T-helper 17 cell (primary cell): ENCODE measurements around the gene ATAD2B. TPM values are rescaled to one million over a fixed set of nuclear protein-coding genes. Genes with fewer than 3 reads are reported as not detected.

ENCODE experiments used
- ATAC-seq: fragments of 150-1000 bp; cut with Tn5 transposase; 2 replicates; pipeline ENCODE4 v1.10.0; 2021; ENCODE audit warnings: mild to moderate bottlenecking, moderate library complexity
- DNase-seq, 3 donors: peaks; one replicate each; pipeline versions ENCODE4 v3.0.0 to v3.0.0-alpha.2; 2020 to 2021
- H3K9me3 ChIP-seq: one replicate; pipeline ENCODE4 v1.7.0; 2013; ENCODE audit warnings: low read length, mild to moderate bottlenecking; ENCODE audit not compliant: control insufficient read depth, poor library complexity, severe bottlenecking
- H3K27ac Mint-ChIP-seq: one replicate; pipeline ENCODE4 v1.8.0; 2022; ENCODE audit warnings: mild to moderate bottlenecking, moderate library complexity, mixed read lengths
- H3K27me3 Mint-ChIP-seq: one replicate; pipeline ENCODE4 v1.8.0; 2022; ENCODE audit warnings: mixed read lengths
- H3K36me3 Mint-ChIP-seq: one replicate; pipeline ENCODE4 v1.8.0; 2022; ENCODE audit warnings: low read depth, mixed read lengths
- H3K4me1 Mint-ChIP-seq: one replicate; pipeline ENCODE4 v1.8.0; 2022; ENCODE audit warnings: mild to moderate bottlenecking, mixed read lengths
- H3K4me3 Mint-ChIP-seq: one replicate; pipeline ENCODE4 v1.8.0; 2022; ENCODE audit warnings: mild to moderate bottlenecking, moderate library complexity, mixed read lengths
- total RNA-seq, 4 donors: library from RNA in 2 of 4; stranded (reverse) in 2 of 4; gene quantifications; one replicate each; pipeline ENCODE4 v1.2.3 and lab custom pipeline; 2022 to 2026

Gene ATAD2B
- total RNA-seq, 2 donors from 2014 or later = 48.3 to 52.3 TPM

DNA sequence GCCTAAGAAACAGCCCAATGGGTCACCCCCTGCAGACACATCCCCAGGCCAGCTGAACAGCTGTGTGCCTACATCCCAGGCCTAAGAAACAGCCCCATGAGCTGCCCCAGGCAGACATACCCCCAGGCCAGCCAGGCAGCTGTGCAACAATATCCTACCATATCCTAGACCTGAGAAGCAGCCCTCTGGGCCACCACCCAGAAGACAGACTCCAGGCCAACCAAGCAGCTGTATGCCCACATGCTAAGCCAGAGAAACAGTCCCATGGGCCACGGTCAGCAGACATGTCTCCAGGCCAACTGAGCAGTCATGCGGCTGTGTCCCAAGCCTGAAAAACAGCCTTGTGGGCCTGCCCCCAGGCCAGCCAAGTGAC lies 205.5 kb downstream of the ATAD2B start:
- Mint-ChIP-seq H3K4me3 (no peak overlapping the region), H3K4me1 (peaks cover 16% of the 10 kb centered on the region), H3K27me3 (no peaks in the 10 kb centered on the region), H3K36me3 (peaks cover 17% of the 10 kb centered on the region), H3K27ac (no peak overlapping the region)
- H3K9me3 ChIP-seq = no peaks in the 10 kb centered on the region
- ATAC-seq (no peak), DNase-seq (no peak)

DNA sequence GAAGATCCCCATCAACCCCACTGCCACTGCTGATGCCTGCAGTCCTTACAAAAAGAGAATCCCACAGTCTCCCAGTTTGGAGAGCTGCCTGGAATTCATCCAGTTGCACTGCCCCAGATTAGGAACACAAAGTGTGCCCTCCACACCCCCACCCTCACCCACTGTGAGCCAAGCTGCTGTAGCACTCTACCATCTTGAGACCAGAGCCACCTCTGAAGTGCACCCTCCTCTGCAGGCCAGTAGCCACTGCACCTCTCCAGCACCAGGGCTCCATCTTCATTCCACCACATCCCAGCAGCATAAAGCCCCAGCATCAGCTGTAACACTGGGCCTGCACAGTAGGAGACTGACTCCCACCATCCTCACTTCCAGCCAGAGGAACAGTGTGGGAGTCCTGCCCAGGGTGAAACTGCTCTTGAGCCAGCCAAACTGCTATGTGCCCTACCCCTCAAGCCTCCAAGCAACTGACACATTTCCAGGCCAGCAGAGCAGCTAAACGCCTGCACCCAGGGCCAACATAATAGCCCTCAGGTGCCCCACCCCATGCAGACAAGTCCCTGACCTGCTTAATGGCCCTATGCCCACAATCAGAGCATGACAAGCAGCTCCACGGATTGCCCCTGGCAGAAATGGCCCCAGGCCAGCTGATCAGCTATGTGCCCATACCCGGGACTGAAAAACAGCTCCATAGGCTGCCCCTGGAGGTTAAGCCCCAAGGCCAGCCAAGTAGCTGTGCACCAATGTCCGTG lies 206.0 kb downstream of the ATAD2B start:
- H3K9me3 ChIP-seq = no peaks in the 10 kb centered on the region
- peaks cover 17% of the 10 kb centered on the region for H3K36me3 Mint-ChIP-seq
- ATAC-seq (no peak), DNase-seq (no peak)
- peaks cover 16% of the 10 kb centered on the region for H3K4me1 Mint-ChIP-seq
- H3K4me3 Mint-ChIP-seq = no peak overlapping the region
- H3K27ac Mint-ChIP-seq = no peak overlapping the region
- H3K27me3 Mint-ChIP-seq = no peaks in the 10 kb centered on the region

DNA sequence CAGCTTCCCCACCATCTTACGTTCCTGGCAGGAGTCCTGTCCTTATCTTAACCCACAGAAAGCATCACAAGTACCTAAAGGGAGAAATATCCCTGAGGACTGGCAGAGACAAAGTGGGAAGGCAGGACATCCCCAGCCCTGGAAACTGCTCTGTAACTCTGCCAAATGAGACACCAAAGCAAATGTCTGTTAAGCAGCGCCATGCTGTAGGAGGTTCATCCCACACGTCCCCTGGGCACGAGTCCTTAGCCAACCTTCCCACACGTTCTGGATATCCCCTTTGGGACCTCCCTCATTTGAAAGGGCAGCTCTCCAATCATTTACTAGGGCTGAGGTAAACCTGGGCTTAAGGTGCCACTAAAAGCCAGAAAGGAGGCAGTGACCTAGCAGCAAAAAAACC lies 207.2 kb downstream of the ATAD2B start:
- Mint-ChIP-seq H3K4me1 (peaks cover 16% of the 10 kb centered on the region), H3K27ac (no peak overlapping the region), H3K36me3 (peaks cover 15% of the 10 kb centered on the region)

DNA sequence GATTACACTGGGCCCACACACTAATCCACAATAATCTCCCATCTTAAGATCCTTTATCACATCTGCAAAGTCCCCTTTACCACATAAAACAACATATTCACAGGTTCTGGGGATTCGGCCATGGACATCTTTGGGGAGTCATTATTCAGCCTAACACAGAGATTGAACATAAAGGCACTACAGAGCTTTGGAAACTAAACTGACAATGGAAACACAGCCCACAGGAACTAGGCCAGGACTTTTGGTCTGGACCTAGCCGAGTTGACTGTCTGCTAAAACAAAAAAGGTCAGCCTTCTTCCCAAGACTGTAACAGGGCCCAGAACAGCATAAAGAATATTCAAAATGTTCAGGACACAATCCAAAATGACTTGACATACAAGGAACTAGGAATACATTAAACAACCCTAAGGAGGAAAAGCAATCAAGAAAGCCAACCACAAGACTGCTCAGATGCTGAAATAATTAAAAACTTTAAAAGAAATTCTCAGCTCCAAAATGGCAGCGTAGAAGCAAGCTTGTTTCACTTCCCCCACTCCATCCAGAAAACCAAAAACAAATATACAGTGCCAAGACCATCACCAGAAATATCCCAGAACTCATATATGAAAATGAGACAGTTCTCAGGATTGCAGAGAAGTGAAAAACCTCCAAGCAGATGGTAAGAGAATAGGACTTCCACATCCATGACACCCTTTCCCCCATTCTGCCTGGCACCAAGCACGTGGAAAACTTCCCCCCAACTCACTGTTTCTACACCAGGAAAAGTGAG lies 207.8 kb downstream of the ATAD2B start:
- Mint-ChIP-seq H3K4me1 (peaks cover 16% of the 10 kb centered on the region), H3K27me3 (no peaks in the 10 kb centered on the region), H3K36me3 (peaks cover 15% of the 10 kb centered on the region), H3K4me3 (no peak overlapping the region), H3K27ac (no peak overlapping the region)
- no peaks in the 10 kb centered on the region for H3K9me3 ChIP-seq
- no peak for DNase-seq
- no peak for ATAC-seq

More for the DNA sequence above, 207.2 kb downstream of the ATAD2B start:
- Mint-ChIP-seq H3K27me3 (no peaks in the 10 kb centered on the region), H3K4me3 (no peak overlapping the region)
- no peaks in the 10 kb centered on the region for H3K9me3 ChIP-seq
- DNase-seq (no peak), ATAC-seq (no peak)

DNA sequence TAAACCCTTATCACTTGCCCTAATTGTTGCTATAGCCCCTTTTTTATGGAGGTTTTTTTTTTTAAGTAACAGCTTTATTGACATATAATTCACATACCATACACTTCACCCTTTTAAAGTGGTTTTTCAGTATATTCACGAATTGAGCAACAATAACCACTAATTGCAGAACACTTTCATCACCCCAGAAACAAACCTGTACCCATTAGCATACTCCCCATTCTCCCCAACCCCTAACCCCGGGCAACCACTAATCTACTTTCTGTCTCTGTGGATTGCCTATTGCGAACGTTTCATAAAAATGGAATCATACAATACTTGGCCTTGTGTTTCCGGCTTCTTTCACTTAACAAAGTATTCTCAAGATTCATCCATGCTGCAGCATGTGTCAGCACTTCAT lies 213.6 kb downstream of the ATAD2B start:
- Mint-ChIP-seq H3K27me3 (no peaks in the 10 kb centered on the region), H3K4me1 (peaks cover 10% of the 10 kb centered on the region), H3K27ac (no peak overlapping the region), H3K4me3 (no peak overlapping the region), H3K36me3 (peaks cover 15% of the 10 kb centered on the region)
- DNase-seq = no peak
- no peak for ATAC-seq
- H3K9me3 ChIP-seq = no peaks in the 10 kb centered on the region

DNA sequence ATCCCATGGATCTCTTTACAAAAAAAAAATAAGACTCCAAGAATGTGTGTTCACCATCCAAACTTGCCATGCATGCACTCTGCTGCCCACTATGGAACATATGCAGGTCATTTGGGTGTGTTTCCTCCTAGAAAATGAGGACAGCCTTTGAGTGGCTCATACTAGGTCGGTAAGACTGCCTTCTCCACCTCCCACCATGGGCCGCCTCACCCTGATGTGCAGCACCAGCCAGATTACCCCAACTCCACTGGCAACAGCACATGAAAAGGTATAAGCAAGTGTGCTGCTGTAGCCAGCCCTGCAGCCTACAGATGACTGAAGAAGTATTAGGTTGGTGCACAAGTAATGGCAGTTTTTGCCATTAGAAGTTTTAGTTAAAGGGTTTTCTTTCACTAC lies 214.2 kb downstream of the ATAD2B start:
- no peak for ATAC-seq
- peaks cover 10% of the 10 kb centered on the region for H3K4me1 Mint-ChIP-seq
- H3K27ac Mint-ChIP-seq = no peak overlapping the region

DNA sequence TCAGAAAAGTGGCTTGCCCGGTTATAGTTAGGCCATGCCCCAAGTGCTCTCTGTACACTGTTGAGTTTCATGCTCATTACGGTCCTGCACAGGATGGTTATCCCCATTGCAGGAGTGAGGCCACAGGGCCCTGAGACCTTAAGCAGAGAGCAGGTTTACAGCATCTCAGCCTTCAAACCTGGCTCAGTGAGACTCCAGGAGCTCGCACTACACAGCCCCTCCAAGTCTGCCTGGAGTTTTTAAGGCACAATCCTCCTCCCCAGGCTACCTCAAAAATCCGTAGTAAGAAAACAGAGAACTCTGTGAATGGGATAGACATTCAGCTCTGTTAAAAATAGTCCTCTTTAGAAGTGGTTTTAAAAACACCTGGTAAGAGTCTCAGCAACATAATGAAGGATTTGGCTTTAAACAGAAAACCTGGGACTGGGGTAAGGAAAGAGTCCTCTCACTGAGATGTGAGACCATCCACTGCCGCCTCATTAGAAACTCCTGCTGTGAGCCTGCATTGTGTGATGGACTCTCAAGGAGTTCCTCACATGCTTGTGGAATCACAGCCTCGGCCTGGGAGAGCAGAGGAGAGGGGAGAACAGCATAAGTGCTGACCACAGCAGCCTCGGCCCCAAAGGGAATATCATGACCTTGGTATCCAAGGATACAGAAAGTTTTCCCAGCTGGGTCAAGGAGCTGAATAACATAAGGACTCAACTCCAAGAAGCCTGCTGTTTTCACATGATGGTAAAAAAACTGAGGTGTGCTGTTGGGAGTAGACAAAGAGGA lies 214.8 kb downstream of the ATAD2B start:
- no peak overlapping the region for H3K27ac Mint-ChIP-seq
- H3K27me3 Mint-ChIP-seq = no peaks in the 10 kb centered on the region
- H3K36me3 Mint-ChIP-seq = peaks cover 9% of the 10 kb centered on the region
- no peaks in the 10 kb centered on the region for H3K9me3 ChIP-seq
- H3K4me3 Mint-ChIP-seq = no peak overlapping the region
- no peak for DNase-seq
- ATAC-seq = no peak
- H3K4me1 Mint-ChIP-seq = peaks cover 6% of the 10 kb centered on the region

More for the DNA sequence above, 214.2 kb downstream of the ATAD2B start:
- Mint-ChIP-seq H3K27me3 (no peaks in the 10 kb centered on the region), H3K4me3 (no peak overlapping the region), H3K36me3 (peaks cover 15% of the 10 kb centered on the region)
- no peaks in the 10 kb centered on the region for H3K9me3 ChIP-seq
- DNase-seq = no peak

DNA sequence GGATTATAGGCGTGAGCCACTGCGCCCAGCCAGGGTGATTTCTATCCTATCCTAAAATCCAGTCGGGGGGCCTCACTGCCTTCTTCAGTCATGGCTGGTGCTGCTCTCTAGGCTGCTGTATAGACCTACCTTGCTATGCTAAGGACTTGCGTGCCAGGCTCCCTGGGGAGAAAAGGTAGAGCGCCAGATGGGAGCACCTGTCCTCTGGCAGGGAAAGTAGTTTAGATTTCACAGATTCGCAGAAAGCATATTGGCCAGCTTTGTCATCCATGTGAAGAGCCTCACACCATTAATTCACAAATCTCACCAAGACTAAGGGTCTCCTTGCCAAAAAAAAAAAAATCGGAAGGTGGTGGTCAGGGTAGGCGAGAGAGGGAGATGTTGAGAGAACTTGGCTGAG lies 217.6 kb downstream of the ATAD2B start:
- no peaks in the 10 kb centered on the region for H3K4me1 Mint-ChIP-seq
- DNase-seq (no peak), ATAC-seq (no peak)
- H3K27ac Mint-ChIP-seq = peak overlapping the region; percentile 54
- H3K36me3 Mint-ChIP-seq = peaks cover 9% of the 10 kb centered on the region
- no peaks in the 10 kb centered on the region for H3K9me3 ChIP-seq
- H3K4me3 Mint-ChIP-seq = no peak overlapping the region
- no peaks in the 10 kb centered on the region for H3K27me3 Mint-ChIP-seq

DNA sequence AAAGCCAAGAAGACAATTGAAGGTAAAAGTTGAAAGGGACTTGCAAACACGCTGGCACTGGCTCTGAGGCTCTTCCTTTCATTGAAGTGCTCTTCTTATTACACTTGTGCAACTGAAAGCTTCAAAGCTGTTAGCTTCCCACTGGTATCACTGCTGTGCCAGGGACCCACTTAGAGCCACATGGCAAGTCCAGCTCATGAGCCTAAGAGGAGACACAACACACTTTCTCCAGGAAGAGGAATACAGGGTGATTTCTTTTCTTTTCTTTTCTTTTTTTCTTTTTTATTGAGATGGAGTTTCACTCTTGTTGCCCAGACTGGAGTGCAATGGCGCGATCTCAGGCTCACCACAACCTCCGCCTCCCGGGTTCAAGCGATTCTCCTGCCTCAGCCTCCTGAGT lies 218.2 kb downstream of the ATAD2B start:
- Mint-ChIP-seq H3K4me3 (no peak overlapping the region), H3K27ac (peak overlapping the region; percentile 54), H3K4me1 (no peaks in the 10 kb centered on the region), H3K36me3 (peaks cover 9% of the 10 kb centered on the region), H3K27me3 (no peaks in the 10 kb centered on the region)
- ATAC-seq = no peak
- no peaks in the 10 kb centered on the region for H3K9me3 ChIP-seq
- no peak for DNase-seq

DNA sequence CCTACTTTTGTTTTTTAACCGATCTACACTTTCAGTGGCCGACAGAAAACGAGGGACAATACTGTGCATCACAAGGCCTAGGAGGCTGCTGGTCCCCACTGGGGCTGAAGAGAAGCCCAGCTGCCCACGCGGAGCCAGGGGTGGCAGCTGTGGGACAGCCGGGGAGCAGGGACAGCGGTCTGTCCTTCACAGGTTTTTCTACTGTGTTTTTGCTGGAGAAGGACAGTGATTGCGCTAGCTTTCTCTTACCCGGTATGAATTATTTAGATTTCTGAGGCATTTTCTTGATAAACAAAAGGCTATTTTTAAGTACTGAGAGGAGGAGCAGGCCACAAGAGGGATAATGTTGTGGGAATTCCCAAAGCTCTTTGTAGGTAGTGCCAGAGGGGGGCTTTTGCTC lies 219.8 kb downstream of the ATAD2B start:
- Mint-ChIP-seq H3K4me3 (no peak overlapping the region), H3K27ac (no peak overlapping the region), H3K27me3 (no peaks in the 10 kb centered on the region), H3K4me1 (no peaks in the 10 kb centered on the region), H3K36me3 (peaks cover 5% of the 10 kb centered on the region)
- no peaks in the 10 kb centered on the region for H3K9me3 ChIP-seq
- DNase-seq (no peak), ATAC-seq (no peak)

DNA sequence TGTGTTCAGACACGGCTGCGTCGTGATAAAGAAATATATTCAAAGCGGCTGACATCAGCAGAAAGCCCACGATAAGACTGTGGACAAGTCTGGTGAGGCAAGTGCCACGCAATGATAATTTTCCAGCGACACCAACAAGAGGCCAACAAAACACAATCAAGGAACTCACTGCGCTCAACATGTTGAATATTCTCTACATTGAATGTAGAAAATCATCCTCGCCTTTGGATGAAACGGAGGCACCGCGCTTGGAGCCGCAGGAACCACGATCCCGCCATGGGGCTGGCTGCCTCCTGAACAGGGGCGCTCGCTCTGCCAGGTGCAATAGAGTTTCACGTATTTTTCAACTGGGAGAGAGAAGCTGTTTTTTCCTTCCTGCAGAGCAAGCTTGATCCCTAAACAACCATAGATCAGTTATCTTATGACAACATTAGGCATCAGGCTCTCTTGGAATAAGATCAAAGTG lies 220.3 kb downstream of the ATAD2B start:
- Mint-ChIP-seq H3K4me3 (no peak overlapping the region), H3K27ac (no peak overlapping the region), H3K27me3 (no peaks in the 10 kb centered on the region), H3K36me3 (peaks cover 5% of the 10 kb centered on the region), H3K4me1 (no peaks in the 10 kb centered on the region)
- ATAC-seq (no peak), DNase-seq (no peak)
- H3K9me3 ChIP-seq = no peaks in the 10 kb centered on the region

DNA sequence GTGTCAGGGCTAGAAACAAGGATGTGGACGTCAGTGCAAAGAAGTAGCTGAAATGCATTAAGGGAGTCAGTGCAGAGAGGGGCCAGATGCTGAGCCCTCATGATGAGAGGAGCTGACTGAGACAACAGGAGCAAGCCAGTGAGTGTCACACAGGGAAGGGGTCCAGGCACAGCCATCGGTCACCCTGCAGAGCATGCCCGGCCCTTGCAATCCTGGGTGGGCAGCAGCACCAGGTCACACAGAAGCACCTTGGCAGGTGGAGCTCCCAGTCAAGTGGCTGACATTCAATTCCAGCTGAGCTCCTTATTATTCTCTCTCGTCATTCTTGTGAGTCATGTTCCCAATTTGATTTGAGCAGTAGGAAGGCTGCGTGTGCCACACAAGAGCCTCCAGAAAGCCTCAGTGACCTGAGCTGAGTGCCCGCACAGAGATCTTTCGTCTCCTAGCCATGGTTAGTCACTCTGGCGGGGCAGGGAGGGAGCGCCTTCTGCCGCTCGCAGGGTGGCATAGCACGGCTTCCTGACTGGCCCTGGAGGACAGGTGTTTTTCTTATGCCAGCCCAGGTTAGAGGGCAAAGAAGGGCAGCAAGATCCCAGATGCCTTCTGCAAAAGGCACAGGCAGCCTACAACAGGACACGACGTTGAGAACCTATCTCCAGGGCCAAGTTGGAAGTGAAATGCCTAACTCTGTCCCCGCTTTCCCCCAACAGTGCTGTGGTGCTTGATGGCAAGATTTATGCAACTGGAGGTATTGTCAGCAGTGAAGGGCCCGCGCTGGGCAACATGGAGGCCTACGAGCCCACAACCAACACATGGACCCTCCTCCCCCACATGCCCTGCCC lies 220.9 kb downstream of the ATAD2B start:
- H3K27ac Mint-ChIP-seq = peak overlapping the region; percentile 3
- H3K4me3 Mint-ChIP-seq = no peak overlapping the region
- no peaks in the 10 kb centered on the region for H3K9me3 ChIP-seq
- DNase-seq (no peak), ATAC-seq (no peak)
- no peaks in the 10 kb centered on the region for H3K27me3 Mint-ChIP-seq
- no peaks in the 10 kb centered on the region for H3K4me1 Mint-ChIP-seq
- peaks cover 5% of the 10 kb centered on the region for H3K36me3 Mint-ChIP-seq
